Mammary epithelial cell (primary cell): ENCODE results near the gene SENP1.

Source experiments
- CTCF ChIP-seq, 2 donors: IDR thresholded peaks in 1 of 2; conservative IDR thresholded peaks in 1 of 2; 2 replicates each; pipeline ENCODE4 v1.5.1; 2011 to 2012; ENCODE audit warnings: inconsistent platforms in 2 of 2, low read length in 2 of 2, mild to moderate bottlenecking in 2 of 2, control low read depth in 1 of 2, low read depth in 1 of 2; ENCODE audit not compliant: insufficient read depth in 1 of 2; ENCODE audit errors: extremely low read depth in 1 of 2
- EZH2 ChIP-seq: IDR thresholded peaks from 2 replicates; pipeline ENCODE4 v1.6.1; 2012; ENCODE audit warnings: low read length, inconsistent platforms, borderline replicate concordance

DNA sequence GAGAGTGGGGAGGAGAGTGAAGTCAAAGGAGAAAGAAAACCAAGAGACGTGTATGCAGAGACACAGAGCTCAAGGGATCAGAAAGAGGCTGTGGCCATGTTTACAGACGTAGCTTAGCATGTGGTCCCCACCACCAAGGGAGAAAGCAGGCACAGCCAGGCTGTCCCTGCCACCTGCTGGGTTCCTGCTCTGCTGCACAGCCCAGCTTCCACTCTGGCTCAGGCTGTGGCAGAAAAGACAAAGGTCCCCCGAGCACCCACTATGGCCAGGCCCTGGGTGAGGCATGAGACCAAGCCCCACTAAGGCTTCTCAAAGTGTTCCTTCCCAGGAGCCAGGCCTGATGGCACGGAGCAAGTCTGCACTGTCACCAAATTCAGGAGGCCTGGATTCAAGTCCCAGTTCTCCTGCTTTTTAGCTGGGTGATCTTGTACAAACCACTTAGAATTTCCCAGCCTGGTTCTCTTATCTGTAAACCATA is 75.7 kb downstream of the SENP1 start:
- TF ChIP-seq CTCF (conservative IDR thresholded peaks at IDR 0.05 in 1 of 2, IDR thresholded peaks at IDR 0.05 in 1 of 2; ENCODE audit: extremely low read depth in 1 of 2, insufficient read depth in 1 of 2, low read depth in 1 of 2, low read length in 2 of 2) (no peak), EZH2 (no peak)
